GM21447 (cell line): ENCODE results near the gene CIITA.
"Not testable (repeated sequence)": the region's sequence is repeated elsewhere in the genome, so short reads cannot be mapped to it uniquely, and the experiment has no call there.

Experiments used
- ATAC-seq: cut with Tn5 transposase; IDR thresholded peaks from one replicate; pipeline ENCODE4 v1.9.1; 2021; ENCODE audit not compliant: unreplicated experiment

CIITA gene

DNA sequence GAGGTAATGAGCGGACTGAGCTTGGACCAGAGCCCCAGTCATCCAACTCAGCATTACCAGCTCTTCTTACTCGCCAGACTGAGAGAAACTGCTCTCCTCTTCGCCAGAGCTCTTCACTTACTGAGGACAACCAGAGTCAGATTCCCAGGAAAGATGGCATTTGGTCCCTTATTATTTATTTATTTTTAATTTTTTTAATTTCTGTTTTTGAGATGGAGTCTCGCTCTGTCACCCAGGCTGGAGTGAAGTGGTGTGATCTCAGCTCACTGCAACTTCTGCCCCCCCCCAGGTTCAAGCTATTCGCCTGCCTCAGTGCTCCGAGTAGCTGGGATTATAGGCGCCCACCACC lies 42.0 kb downstream of the CIITA start:
- ATAC-seq, result no peak

GRCh38 chr16:10920726-10921427 lies 43.9 kb downstream of the CIITA start:
- ATAC-seq, result no peak

- no peak for ATAC-seq
Observed at GRCh38 chr16:10921536-10922327, 44.7 kb downstream of the CIITA start.

DNA sequence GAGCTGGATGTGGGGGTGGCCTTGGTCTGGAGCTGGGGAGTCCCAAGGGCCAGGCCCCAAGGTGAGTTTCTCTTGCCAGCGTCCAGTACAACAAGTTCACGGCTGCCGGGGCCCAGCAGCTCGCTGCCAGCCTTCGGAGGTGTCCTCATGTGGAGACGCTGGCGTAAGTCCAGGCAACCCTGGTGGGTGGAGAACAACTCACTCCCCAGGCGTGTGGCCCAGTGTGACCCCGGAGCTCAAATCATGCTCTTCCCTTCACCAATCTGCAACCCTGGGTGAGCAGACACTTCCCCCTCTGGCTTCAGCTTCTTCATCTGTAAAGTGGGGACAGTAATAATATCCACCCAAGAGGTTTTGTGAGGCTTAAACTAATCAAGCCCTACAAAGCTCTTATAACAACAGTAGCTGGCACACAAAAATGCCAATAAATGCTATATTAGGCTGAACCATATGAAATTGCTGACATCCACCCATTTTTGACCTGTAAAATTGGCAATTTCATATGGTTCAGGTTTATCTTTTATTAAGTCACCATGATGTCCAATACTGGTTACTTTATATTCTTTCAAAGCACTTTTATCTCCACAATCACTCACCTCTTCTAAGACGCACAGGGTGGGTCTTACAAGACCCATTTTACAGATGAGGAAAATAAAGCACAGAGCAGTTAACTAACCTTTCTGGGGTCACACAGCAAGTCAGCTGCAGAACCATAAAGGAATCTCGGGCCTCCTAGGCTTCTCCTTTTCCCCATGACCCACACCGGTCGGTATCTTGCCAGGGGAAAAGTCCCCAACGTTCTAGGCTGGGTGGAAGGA lies 45.5 kb downstream of the CIITA start:
- no peak for ATAC-seq

DNA sequence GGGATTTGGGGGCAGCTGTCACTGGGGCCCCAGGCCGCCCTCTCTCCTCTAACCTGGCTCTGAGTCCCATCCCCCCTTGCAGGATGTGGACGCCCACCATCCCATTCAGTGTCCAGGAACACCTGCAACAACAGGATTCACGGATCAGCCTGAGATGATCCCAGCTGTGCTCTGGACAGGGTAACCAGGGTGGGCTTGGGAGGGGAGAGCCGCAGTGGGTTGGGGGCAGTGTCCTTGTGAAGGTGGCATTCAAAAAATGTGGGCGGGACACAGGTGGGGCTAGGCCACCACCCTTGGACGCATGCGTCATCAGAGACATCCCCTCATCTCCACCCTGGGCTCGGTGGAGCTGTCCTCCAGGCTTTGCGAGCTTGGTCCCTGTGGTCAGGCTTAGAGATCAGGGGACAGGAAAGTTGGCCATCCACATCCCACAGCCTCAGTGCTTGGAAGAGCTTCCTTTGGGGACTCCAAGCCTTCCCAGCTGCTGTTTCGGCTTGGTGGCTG lies 46.2 kb downstream of the CIITA start:
- ATAC-seq, result no peak

DNA sequence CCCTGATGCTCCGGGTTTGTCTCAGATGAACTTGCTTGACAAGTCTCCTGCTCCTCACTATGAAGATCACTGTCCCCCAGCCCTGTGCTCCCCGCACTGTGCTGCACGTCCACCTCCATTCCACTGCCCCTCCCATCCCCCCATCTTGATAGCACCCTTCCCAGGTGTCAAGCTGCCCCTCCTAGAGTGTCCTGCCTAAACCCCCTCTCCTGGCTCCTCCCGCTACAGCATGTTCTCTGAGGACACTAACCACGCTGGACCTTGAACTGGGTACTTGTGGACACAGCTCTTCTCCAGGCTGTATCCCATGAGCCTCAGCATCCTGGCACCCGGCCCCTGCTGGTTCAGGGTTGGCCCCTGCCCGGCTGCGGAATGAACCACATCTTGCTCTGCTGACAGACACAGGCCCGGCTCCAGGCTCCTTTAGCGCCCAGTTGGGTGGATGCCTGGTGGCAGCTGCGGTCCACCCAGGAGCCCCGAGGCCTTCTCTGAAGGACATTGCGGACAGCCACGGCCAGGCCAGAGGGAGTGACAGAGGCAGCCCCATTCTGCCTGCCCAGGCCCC lies 46.7 kb downstream of the CIITA start:
- ATAC-seq, result no peak

DNA sequence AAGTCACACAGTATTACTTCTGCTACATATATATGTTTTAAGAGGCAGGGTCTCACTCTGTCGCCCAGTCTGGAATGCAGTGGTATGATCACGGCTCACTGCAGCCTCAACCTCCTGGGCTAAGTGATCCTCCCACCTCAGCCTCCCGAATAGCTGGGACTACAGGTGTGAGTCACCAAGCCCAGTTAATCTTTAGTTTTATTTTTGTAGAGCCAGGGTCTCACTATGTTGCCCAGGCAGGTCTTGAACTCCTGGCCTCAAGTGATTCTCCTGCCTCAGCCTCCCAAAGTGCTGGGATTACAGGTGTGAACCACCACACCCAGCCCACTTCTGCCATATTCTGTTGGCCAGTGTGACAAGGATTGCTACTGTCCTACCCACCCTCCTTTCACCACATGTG lies 48.3 kb downstream of the CIITA start:
- ATAC-seq, result not testable (repeated sequence)

DNA sequence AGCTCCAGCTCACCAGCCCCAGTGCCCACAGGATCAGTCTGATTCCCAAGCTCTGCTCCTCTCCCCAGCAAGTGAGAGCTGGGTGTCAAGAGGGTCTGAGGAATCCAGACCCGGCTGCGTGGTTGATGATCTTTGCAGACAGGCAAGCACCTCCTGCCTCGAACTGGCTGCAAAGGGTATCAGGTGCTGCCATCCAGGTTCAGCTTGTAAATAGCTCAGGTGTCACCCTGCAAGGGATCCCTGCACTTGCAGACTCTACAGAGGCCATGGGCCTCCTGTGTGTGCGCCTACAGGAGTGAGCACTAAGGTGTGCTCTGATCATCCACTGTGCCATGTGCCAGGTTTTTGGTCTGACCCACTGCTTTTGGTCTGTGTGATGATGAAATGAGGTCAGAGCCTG lies 49.1 kb downstream of the CIITA start:
- no peak for ATAC-seq

- ATAC-seq, result no peak
Observed at GRCh38 chr16:10926867-10927266, 49.9 kb downstream of the CIITA start.

GRCh38 chr16:10927497-10928112 lies 50.6 kb downstream of the CIITA start:
- no peak for ATAC-seq

GRCh38 chr16:10929097-10929496 lies 52.1 kb downstream of the CIITA start:
- not testable (repeated sequence) for ATAC-seq

GRCh38 chr16:10929853-10930754 lies 53.1 kb downstream of the CIITA start:
- no peak for ATAC-seq

DNA sequence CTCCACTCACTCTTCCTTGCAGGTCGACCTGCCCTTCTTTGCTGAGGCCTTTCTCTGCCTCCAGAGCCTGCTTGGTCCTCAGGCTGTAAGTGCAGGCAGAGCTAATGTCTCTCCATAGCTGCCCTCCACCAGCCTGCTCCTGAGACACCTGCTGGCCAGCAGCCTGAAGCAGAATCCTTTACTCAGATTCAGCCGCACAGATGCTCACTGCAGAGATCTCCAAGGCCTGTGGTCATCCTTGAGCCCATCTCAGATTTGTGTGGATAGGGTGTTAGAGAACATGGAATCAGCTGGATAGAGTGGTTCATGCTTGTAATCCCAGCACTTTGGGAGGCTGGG lies 53.7 kb downstream of the CIITA start:
- no peak for ATAC-seq

GRCh38 chr16:10931134-10931533 lies 54.1 kb downstream of the CIITA start:
- no peak for ATAC-seq

DNA sequence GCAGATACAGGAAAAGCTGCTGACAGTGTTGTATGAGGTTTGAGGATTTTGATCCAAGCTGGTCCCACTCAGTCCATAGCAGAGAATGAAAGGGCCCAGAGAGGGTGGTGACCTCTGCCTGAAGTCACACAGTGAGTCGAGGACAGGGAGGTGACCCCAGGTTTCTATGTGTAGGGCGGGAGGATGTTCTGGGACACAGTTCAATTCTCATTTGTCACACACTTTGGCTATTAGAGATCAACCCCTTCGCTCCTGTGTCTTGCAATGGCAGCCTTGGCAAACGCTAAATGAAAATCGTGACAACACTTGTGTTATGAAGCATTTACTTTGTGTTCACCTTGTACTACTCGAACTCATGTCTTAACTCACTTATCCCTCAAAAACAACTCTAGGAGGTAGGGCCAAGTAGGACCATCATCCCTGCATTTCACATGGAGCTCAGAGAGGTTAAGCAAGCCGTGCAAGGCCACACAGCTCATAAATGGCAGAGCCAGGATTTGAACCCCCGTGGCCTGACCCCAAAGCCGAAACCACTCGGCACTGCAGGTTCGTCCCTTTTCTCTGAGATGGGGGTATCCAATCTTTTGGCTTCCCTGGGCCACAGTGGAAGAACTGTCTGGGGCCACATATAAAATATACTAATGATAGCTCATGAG lies 55.1 kb downstream of the CIITA start:
- ATAC-seq, result no peak

GRCh38 chr16:10932959-10933710 lies 56.1 kb downstream of the CIITA start:
- no peak for ATAC-seq

GRCh38 chr16:10933865-10934264 lies 56.9 kb downstream of the CIITA start:
- no peak for ATAC-seq

- no peak for ATAC-seq
Observed at GRCh38 chr16:10934325-10935107, 57.5 kb downstream of the CIITA start.
